NCI-H1092 (cell line): ENCODE measurements around the gene PPP2R2C.

ENCODE experiments used
- DNase-seq: peaks from one replicate; lab custom pipeline; 2025; lab: John Stamatoyannopoulos, UW

Gene PPP2R2C

DNA sequence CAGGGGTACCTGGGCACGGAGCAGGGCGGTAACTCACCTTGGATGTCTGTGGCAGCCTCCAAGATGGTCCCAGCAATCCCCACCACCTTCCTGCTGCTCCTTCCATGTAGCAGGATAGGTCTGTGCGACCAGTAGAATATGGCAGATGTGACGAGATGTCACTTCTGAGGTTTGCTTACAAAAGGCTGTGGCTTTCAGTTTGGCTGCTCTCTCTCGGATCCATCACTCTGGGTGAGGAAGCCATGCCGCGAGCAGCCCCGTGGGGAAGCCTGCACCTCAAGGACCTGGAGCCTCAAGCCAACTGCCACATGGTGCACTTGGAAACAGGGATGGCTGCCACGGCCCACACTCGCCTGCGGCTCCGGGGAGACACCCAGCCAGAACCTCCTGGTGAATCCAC lies 165.2 kb downstream of the PPP2R2C start:
- no peak for DNase-seq

DNA sequence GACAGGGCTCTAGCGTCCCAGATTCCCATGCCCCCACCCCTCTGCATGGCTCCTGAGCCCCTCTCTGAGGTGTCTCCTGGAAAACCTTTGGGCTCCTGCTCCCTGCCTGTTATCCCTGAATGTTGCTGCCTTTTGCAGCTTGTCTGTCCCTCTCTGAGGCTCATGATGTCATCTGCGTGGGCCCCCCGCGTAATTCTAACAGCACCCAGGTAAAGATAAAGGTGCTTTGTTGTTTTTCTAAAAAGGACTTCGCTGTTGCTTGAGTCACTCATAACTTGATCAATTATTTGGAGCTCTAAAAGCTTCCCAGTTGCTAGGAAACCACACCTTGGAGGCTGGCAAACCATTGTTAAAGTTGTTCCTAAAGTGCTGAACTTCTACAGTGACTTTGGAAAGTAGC lies 166.1 kb downstream of the PPP2R2C start:
- no peak for DNase-seq

DNA sequence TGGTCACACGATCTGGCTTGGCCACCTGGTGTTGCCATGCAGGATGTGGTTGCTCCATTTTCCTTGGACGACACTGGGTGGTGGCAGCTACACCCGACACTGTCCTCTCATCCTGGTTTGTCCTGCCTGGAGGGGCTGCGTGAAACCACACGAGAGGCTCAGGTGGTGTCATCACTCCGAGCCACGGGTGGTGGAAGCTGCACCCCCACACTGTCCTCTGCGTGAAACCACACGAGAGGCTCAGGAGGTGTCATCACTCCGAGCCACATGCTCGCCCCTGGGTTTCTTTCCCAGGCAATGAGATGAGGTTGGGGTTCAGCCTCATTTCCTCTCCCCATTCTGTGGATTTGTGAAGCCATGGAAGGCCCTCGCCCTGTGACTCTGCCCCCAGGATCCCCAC lies 168.5 kb downstream of the PPP2R2C start:
- no peak for DNase-seq

DNA sequence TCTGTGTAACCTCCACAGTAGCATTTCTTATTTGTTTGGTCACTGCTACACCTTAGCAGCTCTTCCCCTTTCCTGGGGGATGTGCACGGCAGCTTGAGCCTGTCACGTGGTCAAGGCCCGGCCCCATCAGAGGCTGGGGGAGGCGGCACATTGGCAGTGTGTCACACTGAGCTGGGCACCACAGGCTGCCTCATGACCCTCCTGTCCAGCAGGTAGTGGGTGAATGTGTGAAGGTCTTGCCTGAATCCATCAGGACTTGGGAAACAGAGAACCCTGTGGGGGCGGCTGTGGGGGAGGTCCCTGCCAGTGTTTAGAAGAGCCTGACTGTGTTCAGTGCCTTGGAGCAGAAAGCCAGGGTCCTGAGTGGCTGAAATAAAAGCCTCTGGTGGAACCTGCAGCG lies 169.5 kb downstream of the PPP2R2C start:
- DNase-seq: no peak

DNA sequence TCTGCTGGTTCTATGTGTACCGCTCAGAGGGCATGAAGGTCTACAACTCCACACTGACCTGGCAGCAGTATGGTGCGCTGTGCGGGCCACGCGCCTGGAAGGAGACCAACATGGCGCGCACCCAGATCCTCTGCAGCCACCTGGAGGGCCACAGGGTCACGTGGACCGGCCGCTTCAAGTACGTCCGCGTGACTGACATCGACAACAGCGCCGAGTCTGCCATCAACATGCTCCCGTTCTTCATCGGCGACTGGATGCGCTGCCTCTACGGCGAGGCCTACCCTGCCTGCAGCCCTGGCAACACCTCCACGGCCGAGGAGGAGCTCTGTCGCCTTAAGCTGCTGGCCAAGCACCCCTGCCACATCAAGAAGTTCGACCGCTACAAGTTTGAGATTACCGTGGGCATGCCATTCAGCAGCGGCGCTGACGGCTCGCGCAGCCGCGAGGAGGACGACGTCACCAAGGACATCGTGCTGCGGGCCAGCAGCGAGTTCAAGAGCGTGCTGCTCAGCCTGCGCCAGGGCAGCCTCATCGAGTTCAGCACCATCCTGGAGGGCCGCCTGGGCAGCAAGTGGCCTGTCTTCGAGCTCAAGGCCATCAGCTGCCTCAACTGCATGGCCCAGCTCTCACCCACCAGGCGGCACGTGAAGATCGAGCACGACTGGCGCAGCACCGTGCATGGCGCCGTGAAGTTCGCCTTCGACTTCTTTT lies 170.5 kb downstream of the PPP2R2C start:
- no peak for DNase-seq

DNA sequence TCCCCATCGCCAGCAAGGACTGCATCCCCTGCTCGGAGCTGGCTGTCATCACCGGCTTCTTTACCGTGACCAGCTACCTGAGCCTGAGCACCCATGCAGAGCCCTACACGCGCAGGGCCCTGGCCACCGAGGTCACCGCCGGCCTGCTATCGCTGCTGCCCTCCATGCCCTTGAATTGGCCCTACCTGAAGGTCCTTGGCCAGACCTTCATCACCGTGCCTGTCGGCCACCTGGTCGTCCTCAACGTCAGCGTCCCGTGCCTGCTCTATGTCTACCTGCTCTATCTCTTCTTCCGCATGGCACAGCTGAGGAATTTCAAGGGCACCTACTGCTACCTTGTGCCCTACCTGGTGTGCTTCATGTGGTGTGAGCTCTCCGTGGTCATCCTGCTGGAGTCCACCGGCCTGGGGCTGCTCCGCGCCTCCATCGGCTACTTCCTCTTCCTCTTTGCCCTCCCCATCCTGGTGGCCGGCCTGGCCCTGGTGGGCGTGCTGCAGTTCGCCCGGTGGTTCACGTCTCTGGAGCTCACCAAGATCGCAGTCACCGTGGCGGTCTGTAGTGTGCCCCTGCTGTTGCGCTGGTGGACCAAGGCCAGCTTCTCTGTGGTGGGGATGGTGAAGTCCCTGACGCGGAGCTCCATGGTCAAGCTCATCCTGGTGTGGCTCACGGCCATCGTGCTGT lies 171.2 kb downstream of the PPP2R2C start:
- DNase-seq: no peak

DNA sequence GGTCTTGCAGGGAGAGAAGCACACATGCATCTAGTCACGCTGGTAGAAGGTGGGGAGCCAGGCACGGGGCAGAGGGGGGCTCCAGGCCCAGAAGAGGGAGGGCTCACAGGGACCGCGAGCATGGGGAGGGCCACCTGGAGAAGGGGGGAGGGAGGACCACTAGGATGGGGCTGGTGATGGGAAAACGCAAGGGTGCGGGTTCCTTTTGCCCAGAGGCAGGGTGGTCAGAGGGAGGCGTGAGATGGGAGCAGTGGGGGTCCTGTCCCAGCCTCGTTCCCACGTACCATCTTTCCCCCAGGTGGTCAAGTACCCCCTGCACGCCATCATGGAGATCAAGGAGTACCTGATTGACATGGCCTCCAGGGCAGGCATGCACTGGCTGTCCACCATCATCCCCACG lies 172.1 kb downstream of the PPP2R2C start:
- DNase-seq: no peak

DNA sequence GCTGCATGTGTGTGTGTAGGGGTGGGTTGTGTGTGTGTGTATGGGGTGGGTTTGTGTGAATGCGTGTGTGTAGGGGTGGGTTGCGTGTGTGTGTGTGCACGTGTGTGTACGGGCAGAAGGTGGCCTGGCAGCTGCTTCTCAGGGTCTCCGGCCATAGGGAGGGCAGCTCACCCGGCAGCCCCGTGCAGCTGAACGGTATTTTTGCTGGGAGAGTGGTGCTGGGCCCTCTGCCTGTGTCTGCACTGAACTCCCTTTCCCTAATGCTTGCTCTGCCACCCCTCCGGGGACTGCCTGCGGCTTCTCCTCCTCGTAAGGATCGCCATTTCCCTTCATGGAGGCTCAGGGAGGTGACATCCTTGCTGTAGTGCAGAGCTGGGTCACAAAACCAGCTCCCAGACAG lies 172.5 kb downstream of the PPP2R2C start:
- no peak for DNase-seq

DNA sequence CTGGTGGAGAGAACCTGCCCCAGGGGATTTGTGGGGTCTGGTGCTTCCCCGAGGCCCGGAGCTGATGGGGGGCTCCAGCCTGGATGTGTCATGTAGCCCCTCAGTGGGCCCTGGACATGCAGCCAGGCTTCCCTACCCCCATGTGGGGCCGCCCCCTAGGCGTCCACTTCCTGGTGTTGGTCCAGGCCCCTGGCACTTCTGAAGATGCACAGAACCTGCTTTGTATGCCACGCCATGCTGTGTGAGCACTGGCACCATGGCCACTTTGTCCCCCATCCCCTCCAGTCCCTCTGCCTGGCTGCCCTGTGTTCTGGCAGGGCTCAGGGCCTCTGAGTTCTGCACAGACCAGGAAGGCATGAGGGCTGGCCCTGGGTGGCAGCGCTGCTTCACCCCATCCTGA lies 173.6 kb downstream of the PPP2R2C start:
- no peak for DNase-seq

DNA sequence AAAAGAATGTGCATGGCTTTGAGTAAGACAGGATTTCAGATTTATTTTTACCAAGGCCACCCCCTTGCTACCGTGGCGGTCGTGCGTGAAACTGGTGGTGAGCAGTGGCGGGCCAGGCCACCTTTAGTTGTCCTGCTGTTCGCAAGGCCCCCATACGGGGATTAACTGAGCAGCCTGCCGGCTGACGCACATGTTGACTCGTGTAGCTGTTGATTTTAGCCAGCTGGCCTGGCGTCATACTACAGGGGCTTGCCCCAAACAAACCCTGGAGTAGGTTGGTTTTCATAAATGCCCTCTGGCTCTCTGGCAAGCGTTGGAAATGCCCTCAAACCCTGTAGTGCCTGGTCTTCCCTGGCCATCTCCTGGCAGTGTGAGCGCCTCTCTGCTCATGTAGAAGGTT lies 174.4 kb downstream of the PPP2R2C start:
- DNase-seq: no peak

DNA sequence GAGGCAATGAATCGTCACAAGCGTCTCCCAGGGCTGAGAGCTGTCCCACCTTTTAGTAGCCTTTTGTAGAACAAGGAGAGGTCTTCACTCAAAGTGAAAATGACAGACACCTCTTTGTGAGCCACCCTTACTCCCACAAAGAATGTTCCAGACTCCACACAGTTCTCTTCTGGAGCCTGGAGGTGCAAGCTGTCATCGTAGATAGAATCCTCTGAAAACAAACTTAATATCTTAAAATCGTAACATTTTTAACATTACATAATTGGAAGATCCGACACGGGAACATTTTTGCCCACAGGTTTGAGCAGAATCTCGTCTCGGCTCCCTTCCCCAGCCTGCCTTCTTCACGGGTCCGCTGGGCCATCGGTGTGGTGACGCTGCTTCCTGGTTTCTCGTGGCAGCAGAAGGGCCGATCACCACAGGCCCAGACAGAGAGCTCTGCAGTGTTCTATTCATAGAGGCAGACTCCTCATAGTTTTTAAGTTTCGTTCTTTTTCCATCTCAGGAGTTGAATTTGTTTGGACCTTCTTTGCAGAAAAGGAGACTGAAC lies 175.1 kb downstream of the PPP2R2C start:
- no peak for DNase-seq

DNA sequence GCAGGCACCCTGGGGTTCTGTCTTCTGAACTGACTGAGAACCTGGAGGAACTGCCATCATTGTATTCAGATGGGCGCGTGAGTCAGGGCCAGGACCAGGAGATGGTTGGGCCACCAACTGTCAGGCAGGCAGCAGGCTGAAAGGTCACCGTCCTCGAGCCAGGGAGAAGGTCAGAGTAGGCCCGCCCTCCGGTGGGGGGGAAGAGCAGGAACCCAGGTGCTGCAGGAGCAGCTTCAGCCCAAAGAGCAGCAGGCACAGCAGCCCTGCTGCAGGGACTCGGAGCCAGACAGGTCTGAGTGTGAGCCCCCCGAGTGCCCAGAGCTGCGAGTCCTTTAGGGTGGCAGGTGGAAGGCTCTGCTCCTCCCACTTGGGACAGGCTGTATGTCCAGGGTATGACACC lies 176.4 kb downstream of the PPP2R2C start:
- DNase-seq: no peak

DNA sequence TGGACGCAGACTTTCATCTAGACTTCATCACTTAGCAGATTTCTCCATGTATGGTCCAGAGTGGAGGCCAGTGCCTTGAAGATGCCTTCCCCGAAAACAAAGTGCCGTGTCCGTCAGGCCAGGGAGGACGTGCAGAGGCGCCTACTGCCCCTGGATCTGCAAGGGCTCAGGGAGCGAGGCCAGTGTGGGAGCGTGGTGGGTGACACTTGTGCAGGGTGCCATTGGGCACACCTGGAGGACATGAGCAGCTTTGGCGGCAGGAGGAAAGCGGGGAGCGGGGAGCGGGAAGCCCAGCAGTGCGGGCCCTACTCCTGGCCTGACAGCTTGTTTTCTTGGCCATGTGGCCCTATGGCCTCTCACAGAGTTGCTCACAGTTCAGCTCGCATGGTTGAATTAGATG lies 176.9 kb downstream of the PPP2R2C start:
- no peak for DNase-seq

DNA sequence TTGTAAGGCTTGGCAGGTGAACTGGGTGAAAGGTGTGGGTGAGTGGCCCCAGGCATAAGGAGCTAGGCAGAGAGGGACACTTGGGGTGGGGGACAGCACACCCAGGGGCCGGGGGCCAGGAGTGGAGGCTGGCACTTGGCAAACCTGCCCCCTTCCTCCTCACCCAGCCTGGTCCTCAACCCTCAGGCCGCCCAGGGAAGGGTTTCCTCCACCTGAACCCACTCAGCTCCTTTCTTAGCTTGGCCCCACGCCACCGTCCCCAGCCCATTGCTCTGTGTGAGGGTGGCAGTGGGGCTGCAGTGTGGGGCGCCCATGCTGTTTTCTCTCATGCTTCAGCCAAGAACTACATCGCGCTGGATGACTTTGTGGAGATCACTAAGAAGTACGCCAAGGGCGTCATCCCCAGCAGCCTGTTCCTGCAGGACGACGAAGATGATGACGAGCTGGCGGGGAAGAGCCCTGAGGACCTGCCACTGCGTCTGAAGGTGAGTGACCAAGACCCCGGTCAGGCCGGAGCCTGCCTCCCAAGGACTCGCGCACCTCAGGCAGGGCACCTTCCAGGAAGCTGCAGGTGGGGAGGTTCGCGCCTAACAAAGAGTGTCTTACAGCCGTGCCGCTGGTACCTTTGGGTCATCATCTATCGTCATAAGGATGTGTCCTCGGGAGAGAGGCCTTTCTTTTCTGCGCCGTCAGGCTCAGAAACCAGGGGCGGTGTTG lies 177.6 kb downstream of the PPP2R2C start:
- no peak for DNase-seq

DNA sequence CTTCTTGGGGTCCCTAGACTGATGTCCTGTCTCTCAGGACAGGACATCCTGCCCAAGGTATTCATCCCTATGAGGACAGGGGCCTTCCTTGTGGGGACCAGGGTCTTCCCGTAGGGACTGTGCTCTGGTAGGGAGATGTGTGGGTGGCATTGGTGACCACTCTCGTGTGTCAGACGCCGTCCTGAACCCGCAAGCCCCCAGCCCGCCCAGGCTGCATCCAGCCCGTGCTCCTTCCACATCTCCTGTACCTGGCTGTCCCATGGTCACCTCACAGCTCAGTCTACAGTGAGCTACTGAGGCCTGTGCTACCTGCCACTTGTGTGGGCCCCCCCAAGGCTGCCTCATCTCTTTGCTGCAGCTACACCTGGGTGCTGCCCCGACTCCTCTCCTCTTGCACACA lies 178.8 kb downstream of the PPP2R2C start:
- DNase-seq: no peak

DNA sequence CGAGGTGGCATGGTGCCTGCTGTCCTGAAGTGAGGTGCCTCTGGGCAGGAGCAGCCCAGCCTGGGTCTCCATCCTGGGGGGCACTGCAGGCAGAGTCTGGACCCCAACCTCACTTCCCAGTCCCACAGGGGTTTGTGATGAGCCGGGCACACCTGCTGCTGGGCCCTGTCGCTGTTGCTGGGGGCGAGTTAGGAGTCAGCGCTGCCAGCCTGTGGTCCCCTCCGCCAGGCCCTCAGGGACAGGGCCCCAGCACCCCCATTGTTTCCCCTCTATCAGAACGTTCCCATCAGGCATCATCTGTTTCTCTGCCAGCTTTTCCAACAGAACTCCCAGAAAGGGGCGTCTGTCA lies 179.3 kb downstream of the PPP2R2C start:
- DNase-seq: no peak

DNA sequence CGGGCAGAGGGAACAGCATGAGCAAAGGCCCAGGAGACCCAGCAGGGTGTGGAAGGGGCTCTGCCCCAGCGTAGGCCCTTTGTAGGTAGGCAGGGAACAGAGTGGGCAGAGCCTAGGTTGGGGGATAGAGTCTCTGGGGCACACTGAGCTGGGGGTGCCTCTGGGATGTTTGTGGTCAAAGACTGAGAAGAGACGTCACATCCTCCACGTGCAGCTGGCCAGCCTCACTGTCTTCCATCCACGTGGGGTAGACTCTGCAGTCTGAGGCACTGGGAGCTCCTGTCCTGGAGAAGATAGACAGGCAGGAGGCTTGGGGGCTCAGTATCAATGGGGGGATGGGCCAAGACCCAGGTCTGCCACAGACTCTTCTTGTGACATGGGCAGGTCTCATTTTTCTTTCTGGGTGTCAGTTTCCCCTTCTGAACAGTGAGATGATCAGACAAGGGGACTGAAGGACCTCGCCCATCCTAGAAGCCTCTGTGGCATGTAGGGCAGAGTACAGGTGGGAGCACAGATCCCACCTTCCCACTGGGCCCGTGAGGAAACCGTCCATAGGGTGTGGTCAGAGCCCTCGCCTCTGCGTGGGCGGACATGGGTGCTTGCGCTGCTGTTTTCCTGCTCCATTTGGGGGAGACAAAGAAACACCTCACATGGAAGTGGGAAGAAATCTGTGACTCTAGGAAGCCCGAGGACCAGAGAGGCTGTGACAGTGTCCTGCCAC lies 179.9 kb downstream of the PPP2R2C start:
- no peak for DNase-seq

DNA sequence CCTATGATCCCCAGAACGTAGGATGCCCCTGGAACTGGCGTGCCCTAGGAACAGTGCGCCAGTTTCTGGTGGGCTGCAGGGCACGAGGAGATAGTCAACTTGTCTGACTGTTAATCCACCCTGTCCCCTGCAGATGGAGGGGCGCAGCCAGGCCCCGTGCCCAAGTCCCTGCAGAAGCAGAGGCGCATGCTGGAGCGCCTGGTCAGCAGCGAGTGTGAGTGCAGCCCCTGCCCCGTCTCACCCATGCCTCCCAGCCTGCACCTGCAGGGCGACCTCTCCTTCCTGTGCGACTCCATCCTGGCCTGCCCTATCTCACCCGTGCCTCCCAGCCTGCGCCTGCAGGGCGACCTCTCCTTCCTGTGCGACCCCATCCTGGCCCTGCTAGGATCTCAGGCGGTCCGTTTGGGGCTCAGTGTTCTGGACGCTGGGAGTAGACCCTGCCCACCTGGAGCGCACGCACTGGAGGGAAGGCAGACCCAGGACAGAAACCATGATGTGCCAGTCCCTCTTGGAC lies 180.6 kb downstream of the PPP2R2C start:
- DNase-seq: no peak

DNA sequence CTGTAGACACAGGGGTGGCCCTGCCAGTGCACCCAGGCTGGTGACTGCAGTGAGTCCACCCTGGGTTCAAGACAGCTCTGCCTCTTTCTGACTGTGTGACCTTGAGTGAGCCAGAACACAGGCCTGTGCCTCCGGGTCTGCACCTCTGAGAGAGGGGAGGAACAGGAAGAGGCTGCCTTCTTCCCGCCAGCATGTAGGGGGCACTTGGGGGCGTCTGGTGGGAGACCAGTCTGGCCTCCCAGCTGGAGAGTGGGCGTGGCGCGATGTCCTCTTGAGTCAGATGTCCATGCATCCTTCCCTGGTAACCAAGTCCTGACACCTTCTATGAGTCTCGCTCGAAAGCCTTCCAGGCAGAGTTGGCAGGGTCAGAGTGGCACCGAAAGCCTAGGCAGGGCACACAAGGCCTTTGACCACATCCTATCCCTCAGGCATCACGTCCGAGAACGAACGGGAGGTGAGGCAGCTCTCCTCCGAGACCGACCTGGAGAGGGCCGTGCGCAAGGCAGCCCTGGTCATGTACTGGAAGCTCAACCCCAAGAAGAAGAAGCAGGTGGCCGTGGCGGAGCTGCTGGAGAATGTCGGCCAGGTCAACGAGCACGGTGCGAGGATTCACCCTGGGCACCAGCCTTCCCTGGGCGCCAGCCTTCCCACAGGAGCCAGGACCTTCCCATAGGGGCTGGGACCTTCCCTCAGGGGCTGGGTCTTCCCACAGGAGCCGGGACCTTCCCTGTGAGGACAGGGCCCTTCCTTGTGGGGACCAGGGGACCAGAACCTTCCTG lies 181.5 kb downstream of the PPP2R2C start:
- DNase-seq: no peak

DNA sequence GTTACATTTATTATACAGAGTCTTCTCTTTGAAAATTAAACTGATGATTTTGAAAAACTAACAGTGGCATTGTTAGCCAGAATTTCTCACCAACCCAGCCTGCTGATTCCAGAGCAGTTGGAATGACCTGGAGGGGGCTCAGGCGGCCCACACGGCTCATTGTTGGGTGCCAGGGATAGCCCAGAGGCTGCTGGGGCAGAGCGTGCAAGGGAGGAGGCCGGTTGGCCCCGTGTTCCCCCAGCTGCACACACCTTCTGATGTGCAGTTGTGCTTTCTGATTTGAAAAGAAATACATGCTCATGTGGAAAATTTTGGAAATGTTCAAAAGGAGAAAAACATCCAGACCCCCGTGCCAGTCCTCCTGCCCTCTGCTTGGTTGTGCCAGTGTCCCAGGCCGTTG lies 182.2 kb downstream of the PPP2R2C start:
- no peak for DNase-seq

DNA sequence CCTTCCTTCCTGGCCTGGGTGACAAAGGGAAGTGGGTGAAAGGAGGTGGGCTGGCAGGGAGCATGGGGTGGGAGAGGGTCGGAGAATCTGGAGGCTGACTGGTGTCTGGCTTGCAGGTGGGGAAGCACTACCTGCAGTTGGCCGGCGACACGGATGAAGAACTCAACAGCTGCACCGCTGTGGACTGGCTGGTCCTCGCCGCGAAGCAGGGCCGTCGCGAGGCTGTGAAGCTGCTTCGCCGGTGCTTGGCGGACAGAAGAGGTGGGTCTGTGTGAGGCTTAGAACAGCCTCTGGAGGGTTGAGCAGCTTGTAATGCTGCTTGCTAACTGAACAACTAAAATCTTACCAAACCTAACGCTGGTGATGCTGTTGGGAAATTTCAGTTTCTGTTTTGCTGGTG lies 183.5 kb downstream of the PPP2R2C start:
- no peak for DNase-seq
